GM10248 (cell line): Measurements from ENCODE around the gene STYXL1.

ENCODE experiments used
- CTCF ChIA-PET: fragments of 300-600 bp; sonication (Branson Sonifier 250); formaldehyde crosslinking; extraction: SDS; loops from one replicate; lab custom pipeline; 2021; ENCODE audit warnings: antibody characterized with exemption; lab: Yijun Ruan, JAX
- POLR2A ChIA-PET: fragments of 350-650 bp; sonication (Branson Sonifier 250); formaldehyde crosslinking; extraction: SDS; loops from one replicate; lab custom pipeline; 2020; ENCODE audit warnings: antibody characterized with exemption; lab: Yijun Ruan, JAX
- DNase-seq: peaks from one replicate; pipeline ENCODE4 v3.0.0; 2012; ENCODE audit errors: extremely low spot score
- TF ChIP-seq, protein P1 (sequence below): IDR thresholded peaks from 2 replicates; pipeline ENCODE4 v1.5.1; 2012; ENCODE audit warnings: mild to moderate bottlenecking, low read depth; ENCODE audit errors: extremely low read depth, missing control alignments, control extremely low read depth

STYXL1 gene

GRCh38 chr7:75955331-75955955 is 92.4 kb downstream of the STYXL1 start:
- no peak for DNase-seq
- ChIA-PET CTCF (interaction anchor here (6.0 kb wide), 1 partner anchor 65 kb away, joined by 17 read pairs; no protein-coding TSS in a partner anchor), POLR2A (no interaction called here)
- TF ChIP-seq, protein P1, sequence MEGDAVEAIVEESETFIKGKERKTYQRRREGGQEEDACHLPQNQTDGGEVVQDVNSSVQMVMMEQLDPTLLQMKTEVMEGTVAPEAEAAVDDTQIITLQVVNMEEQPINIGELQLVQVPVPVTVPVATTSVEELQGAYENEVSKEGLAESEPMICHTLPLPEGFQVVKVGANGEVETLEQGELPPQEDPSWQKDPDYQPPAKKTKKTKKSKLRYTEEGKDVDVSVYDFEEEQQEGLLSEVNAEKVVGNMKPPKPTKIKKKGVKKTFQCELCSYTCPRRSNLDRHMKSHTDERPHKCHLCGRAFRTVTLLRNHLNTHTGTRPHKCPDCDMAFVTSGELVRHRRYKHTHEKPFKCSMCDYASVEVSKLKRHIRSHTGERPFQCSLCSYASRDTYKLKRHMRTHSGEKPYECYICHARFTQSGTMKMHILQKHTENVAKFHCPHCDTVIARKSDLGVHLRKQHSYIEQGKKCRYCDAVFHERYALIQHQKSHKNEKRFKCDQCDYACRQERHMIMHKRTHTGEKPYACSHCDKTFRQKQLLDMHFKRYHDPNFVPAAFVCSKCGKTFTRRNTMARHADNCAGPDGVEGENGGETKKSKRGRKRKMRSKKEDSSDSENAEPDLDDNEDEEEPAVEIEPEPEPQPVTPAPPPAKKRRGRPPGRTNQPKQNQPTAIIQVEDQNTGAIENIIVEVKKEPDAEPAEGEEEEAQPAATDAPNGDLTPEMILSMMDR: no peak

DNA sequence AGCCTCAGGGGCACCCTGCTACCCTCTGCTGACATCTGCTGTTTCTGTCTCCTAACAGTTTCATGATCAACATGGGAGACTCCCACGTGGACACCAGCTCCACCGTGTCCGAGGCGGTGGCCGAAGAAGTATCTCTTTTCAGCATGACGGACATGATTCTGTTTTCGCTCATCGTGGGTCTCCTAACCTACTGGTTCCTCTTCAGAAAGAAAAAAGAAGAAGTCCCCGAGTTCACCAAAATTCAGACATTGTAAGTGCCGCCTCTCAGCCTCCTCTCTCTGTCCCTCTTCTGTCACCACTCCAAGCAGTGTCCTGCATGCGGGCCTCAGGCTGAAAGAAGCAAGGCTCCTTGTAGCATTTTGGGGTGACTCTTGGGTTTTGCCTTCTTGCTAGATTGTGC is 93.9 kb downstream of the STYXL1 start:
- TF ChIP-seq, protein P1: no peak
- CTCF ChIA-PET: no interaction called here
- no peak for DNase-seq
- POLR2A ChIA-PET: no interaction called here

GRCh38 chr7:75953431-75953830 is 94.4 kb downstream of the STYXL1 start:
- TF ChIP-seq, protein P1: no peak
- POLR2A ChIA-PET: no interaction called here
- DNase-seq: no peak
- CTCF ChIA-PET: no interaction called here

- TF ChIP-seq, protein P1: no peak
- CTCF ChIA-PET: interaction anchor here (2.4 kb wide), 1 partner anchor 17 kb away, joined by 5 read pairs; no protein-coding TSS in a partner anchor
- DNase-seq: no peak
- POLR2A ChIA-PET: no interaction called here
Measured at GRCh38 chr7:75951506-75951905, 96.3 kb downstream of the STYXL1 start.

DNA sequence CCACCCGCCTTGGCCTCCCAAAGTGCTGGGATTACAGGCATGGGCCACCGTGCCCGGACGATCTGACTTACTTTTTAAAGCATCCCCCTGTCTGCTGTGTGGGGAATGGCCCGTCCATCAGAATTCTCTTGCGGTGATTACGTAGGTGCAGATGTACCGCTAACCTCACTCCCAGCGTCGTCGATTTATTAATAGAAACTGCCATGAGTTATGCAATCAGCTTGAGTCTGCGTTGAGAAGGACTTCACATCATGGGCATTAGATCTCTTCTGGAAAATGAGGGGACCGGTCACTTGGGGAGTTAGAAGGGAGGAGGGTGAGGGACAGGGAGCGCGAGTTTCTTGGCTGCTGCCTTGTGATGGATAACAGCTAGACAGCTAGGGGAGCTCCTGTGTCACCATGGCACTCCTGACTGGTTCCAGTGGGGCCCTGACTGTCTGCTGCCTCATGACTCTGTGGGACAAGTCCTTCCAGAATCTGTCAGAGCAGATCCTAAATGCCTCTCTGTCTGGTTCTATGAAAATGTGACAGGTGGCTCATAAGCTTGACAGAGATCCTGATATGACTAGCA is 97.6 kb downstream of the STYXL1 start:
- ChIA-PET CTCF (interaction anchor here (1.2 to 2.4 kb wide), 2 partner anchors 11 to 16 kb away, joined by 3 to 5 read pairs; no protein-coding TSS in a partner anchor), POLR2A (no interaction called here)
- TF ChIP-seq, protein P1: no peak

GRCh38 chr7:75948179-75948578 is 99.6 kb downstream of the STYXL1 start:
- ChIA-PET CTCF (interaction anchor here (1.5 to 2.2 kb wide), 3 partner anchors 19 to 83 kb away, joined by 3 to 6 read pairs (median 5); no protein-coding TSS in a partner anchor), POLR2A (no interaction called here)
- no peak for DNase-seq
- TF ChIP-seq, protein P1: no peak

More for the DNA sequence above, 97.6 kb downstream of the STYXL1 start:
- DNase-seq: no peak
